K562 (cell line): Measurements from ENCODE around the gene HLCS. TPM values are rescaled to one million over a fixed set of nuclear protein-coding genes. Genes with fewer than 3 reads are reported as not detected.

Source experiments
- ATAC-seq: fragments of 200-7000 bp; cut with Tn5 transposase; 3 replicates; pipeline ENCODE4 v1.9.1; 2020; ENCODE audit warnings: moderate library complexity
- BruUV-seq: library from RNA; stranded (reverse); fragments of 400-500 nt; replicated peaks from 2 replicates; lab custom pipeline; 2021; lab: Mats Ljungman, UMichigan
- CTCF ChIA-PET: fragments of 300-600 bp; formaldehyde crosslinking; extraction: SDS; loops from one replicate; lab custom pipeline; 2021; ENCODE audit warnings: low intra/inter-chr PET ratio; lab: Yijun Ruan, JAX
- POLR2A ChIA-PET: fragments of 300-600, 350-650 bp; sonication (Branson Sonifier 250); formaldehyde crosslinking; extraction: SDS; loops from one replicate; lab custom pipeline; 2021; ENCODE audit warnings: antibody characterized with exemption, inconsistent platforms; lab: Yijun Ruan, JAX
- DNase-seq, 4 experiments: peaks; one replicate each; pipeline versions ENCODE4 v3.0.0 to v3.0.0-alpha.2; 2011 to 2018; ENCODE audit warnings: low spot score in 3 of 4, mixed read lengths in 3 of 4; ENCODE audit errors: extremely low read depth in 1 of 4
- FAIRE-seq: peaks from 2 replicates; lab custom pipeline; 2011; peaks lifted over from hg19 to GRCh38; lab: Jason Lieb, UNC
- H2AFZ ChIP-seq: 2 replicates; pipeline ENCODE4 v1.6.0; 2011; ENCODE audit warnings: low read depth, low read length, control low read depth, inconsistent platforms
- H3K27ac ChIP-seq: fragments of 200-600 bp; 3 replicates; pipeline ENCODE4 v1.8.0; 2011; ENCODE audit warnings: low read depth, mild to moderate bottlenecking, control low read depth, inconsistent platforms, low read length, moderate library complexity, mixed read lengths; ENCODE audit errors: extremely low read depth
- H3K27me3 ChIP-seq, 2 experiments: fragments of 300-600 bp in 1 of 2; 2 replicates in 1 of 2; 3 replicates in 1 of 2; pipeline versions ENCODE4 v1.6.0 to v1.8.0; 2011; ENCODE audit warnings: inconsistent platforms in 2 of 2, low read length in 2 of 2, mild to moderate bottlenecking in 1 of 2, mixed read lengths in 1 of 2, moderate library complexity in 1 of 2; ENCODE audit not compliant: control insufficient read depth in 2 of 2, insufficient read depth in 2 of 2
- H3K36me3 ChIP-seq: fragments of 300-600 bp; 3 replicates; pipeline ENCODE4 v1.8.0; 2011; ENCODE audit warnings: mild to moderate bottlenecking, low read length, inconsistent platforms; ENCODE audit not compliant: control insufficient read depth, insufficient read depth
- H3K4me1 ChIP-seq, 2 experiments: fragments of 200-600 bp in 1 of 2; replicated peaks in 1 of 2; 2 replicates in 1 of 2; 3 replicates in 1 of 2; pipeline versions ENCODE4 v1.5.1 to v1.8.0; 2011; ENCODE audit warnings: inconsistent platforms in 2 of 2, low read length in 2 of 2, mild to moderate bottlenecking in 1 of 2, mixed read lengths in 1 of 2, moderate library complexity in 1 of 2; ENCODE audit not compliant: control insufficient read depth in 2 of 2, insufficient read depth in 2 of 2
- H3K4me2 ChIP-seq: 2 replicates; pipeline ENCODE4 v1.6.1; 2011; ENCODE audit warnings: low read length, control low read depth, inconsistent platforms, mixed read lengths; ENCODE audit not compliant: insufficient read depth
- H3K4me3 ChIP-seq: fragments of 200-600 bp; sonication (generic), shearing (Covaris generic); 2 replicates; pipeline ENCODE4 v1.5.1; 2016; ENCODE audit warnings: control low read depth, inconsistent platforms
- H3K79me2 ChIP-seq: fragments of 200-600 bp; 3 replicates; pipeline ENCODE4 v1.8.0; 2011; ENCODE audit warnings: low read length, inconsistent platforms; ENCODE audit not compliant: control insufficient read depth, insufficient read depth
- H3K9ac ChIP-seq, 2 experiments: 2 replicates each; pipeline versions ENCODE4 v1.6.0 to v1.6.1; 2011; ENCODE audit warnings: low read depth in 2 of 2, low read length in 2 of 2, control low read depth in 1 of 2, inconsistent platforms in 1 of 2, mild to moderate bottlenecking in 1 of 2, mixed read lengths in 1 of 2; ENCODE audit not compliant: insufficient read depth in 1 of 2
- H3K9me1 ChIP-seq: one replicate; pipeline ENCODE4 v1.6.0; 2011; ENCODE audit warnings: inconsistent platforms, mild to moderate bottlenecking, low read length, moderate library complexity; ENCODE audit not compliant: control insufficient read depth, insufficient read depth
- H3K9me3 ChIP-seq: replicated peaks from 2 replicates; pipeline ENCODE4 v1.5.1; 2011; ENCODE audit warnings: low read depth, low read length, inconsistent platforms; ENCODE audit not compliant: control insufficient read depth, insufficient read depth
- H4K20me1 ChIP-seq: replicated peaks from 2 replicates; pipeline ENCODE4 v1.6.1; 2011; ENCODE audit warnings: low read length, inconsistent platforms, mixed read lengths; ENCODE audit not compliant: control insufficient read depth, insufficient read depth
- CTCF ChIP-seq, 3 experiments: IDR thresholded peaks in 2 of 3; conservative IDR thresholded peaks in 1 of 3; 2 replicates each; pipeline ENCODE4 v1.5.1; 2011 to 2012; ENCODE audit warnings: low read length in 3 of 3, mild to moderate bottlenecking in 3 of 3, control low read depth in 2 of 3, improper control_type of control experiment in 1 of 3, inconsistent platforms in 1 of 3, low read depth in 1 of 3, mixed read lengths in 1 of 3, moderate library complexity in 1 of 3; ENCODE audit not compliant: insufficient read depth in 2 of 3
- CXXC5 ChIP-seq: fragments of 250-450 bp; sonication (Bioruptor Pico); IDR thresholded peaks from 2 replicates; pipeline ENCODE4 v1.8.0; 2022; ENCODE audit warnings: inconsistent platforms, mild to moderate bottlenecking, moderate library complexity
- ESRRA ChIP-seq: fragments of 450-650 bp; IDR thresholded peaks from 2 replicates; pipeline ENCODE4 v1.6.1; 2014; ENCODE audit warnings: low read depth, mild to moderate bottlenecking, moderate library complexity, borderline replicate concordance
- KDM1A ChIP-seq, 2 experiments: fragments of 450-650 bp; IDR thresholded peaks; 2 replicates each; pipeline ENCODE4 v1.6.1; 2016; ENCODE audit warnings: mild to moderate bottlenecking in 2 of 2
- NFE2 ChIP-seq: IDR thresholded peaks from 2 replicates; pipeline ENCODE4 v1.6.1; 2014; ENCODE audit warnings: antibody characterized with exemption, low read depth
- POLR2G ChIP-seq: fragments of 200-400 bp; formaldehyde crosslinking; IDR thresholded peaks from 2 replicates; pipeline ENCODE4 v1.6.1; 2017; ENCODE audit warnings: low read depth, mild to moderate bottlenecking, antibody characterized with exemption, low read length, moderate library complexity
- RREB1 ChIP-seq: fragments of 250-450 bp; sonication (Bioruptor Pico); IDR thresholded peaks from 2 replicates; pipeline ENCODE4 v1.4.0; 2020
- SPI1 ChIP-seq: IDR thresholded peaks from 2 replicates; pipeline ENCODE4 v1.6.1; 2011; ENCODE audit warnings: low read depth, low read length, control low read depth, borderline replicate concordance
- ZKSCAN1 ChIP-seq: fragments of 150-350 bp; IDR thresholded peaks from 2 replicates; pipeline ENCODE4 v1.6.1; 2016; ENCODE audit warnings: low read depth, low read length
- WGBS: fragments of 100-300 bp; shearing (Covaris generic); methylation state at CpG from one replicate; pipeline ENCODE4 v1.1.6; 2016; ENCODE audit warnings: low coverage, mixed read lengths; ENCODE audit not compliant: insufficient coverage; ENCODE audit errors: missing lambda C conversion rate; 5-methylcytosine and 5-hydroxymethylcytosine counted together
- in situ Hi-C: fragments of 300-500 bp; cut with MboI; formaldehyde crosslinking; loops from 4 replicates; pipeline ENCODE4 v1.15.0; 2018; ENCODE audit warnings: inconsistent platforms, mixed read lengths
- intact Hi-C: fragments of 100-400 bp; cut with micrococcal nuclease; formaldehyde crosslinking; loops from 2 replicates; pipeline ENCODE4 v1.14.2; 2022
- polyA plus RNA-seq, 8 experiments: library from polyadenylated mRNA; depleted of rRNA in 4 of 8; stranded (reverse) in 5 of 8; unstranded in 3 of 8; fragments of >200 nt; fragmentation: Nextera tagmentation in 2 of 8; fragmentation: Illumina TruSeq in 1 of 8; extraction: Ambion mirVana in 2 of 8; extraction: Trizol in 1 of 8; gene quantifications; 2 replicates each; pipeline versions ENCODE4 v1.2.1 to v1.2.3, GENCODE V29; 2011 to 2014; ENCODE audit warnings: inconsistent platforms in 1 of 8, missing spikeins in 1 of 8
- total RNA-seq, 7 experiments: library from RNA; depleted of rRNA in 6 of 7; stranded (reverse); fragments of >200 nt in 6 of 7; fragmentation: Illumina TruSeq in 2 of 7; extraction: Trizol in 2 of 7; gene quantifications; 2 replicates each; pipeline versions ENCODE4 v1.2.1 to v1.2.3, GENCODE V29; 2011 to 2021; ENCODE audit warnings: low replicate concordance in 1 of 7

The HLCS gene
- total and polyA plus RNA-seq, 9 of the 15 experiments (the other 6 are each of a cell fraction or from before 2014, with no cell fraction given) = 3.0 to 21.5 (median 17.1) TPM

- TF ChIP-seq CXXC5 (CRISPR knock-in tag) (peak; percentile 86), ESRRA (no peak), SPI1 (no peak), ZKSCAN1 (no peak)
Observed at GRCh38 chr21:36966066-36966820, at the start of gene HLCS (continued).

GRCh38 chr21:37009740-37010341 is 43.4 kb upstream of the HLCS start:
- 0 out of 2 replicates have a peak, but pooled peaks cover 2% of the 10 kb centered on the region for H3K9me3 ChIP-seq
- intact Hi-C loops = loop anchor here (1.0 kb wide), 1 partner anchor 33 kb away; no protein-coding TSS in a partner anchor
- TF ChIP-seq KDM1A (IDR thresholded peaks at IDR 0.05) (0 out of 4 replicates have a peak, but pooled peaks of 1 of the 2 experiments have one; percentile 8), RREB1 (CRISPR knock-in tag) (0 out of 2 replicates have a peak, but pooled peaks have one; percentile 77), NFE2 (no peak), POLR2G (peak; percentile 47; the same call in 1 of the 2 replicates), CTCF (IDR thresholded peaks at IDR 0.05 in 2 of 3, conservative IDR thresholded peaks at IDR 0.05 in 1 of 3; ENCODE audit: insufficient read depth in 2 of 3, low read depth in 1 of 3, low read length in 3 of 3) (peak; percentile 97 to 99 (median 98))

More at GRCh38 chr21:37009740-37010341, 43.4 kb upstream of the HLCS start:
- H3K4me1 ChIP-seq = peaks cover 10 to 13% of the 10 kb centered on the region in 2 experiments; a peak in 4 of 5 replicates
- H3K79me2 ChIP-seq = no peaks in the 10 kb centered on the region
- no peaks in the 10 kb centered on the region for H3K36me3 ChIP-seq
- ChIA-PET CTCF (interaction anchor here (0.8 to 2.6 kb wide), 4 partner anchors 20 to 70 kb away, joined by 3 to 18 read pairs (median 9); no protein-coding TSS in a partner anchor), POLR2A (interaction anchor here (0.6 to 1.1 kb wide), 5 partner anchors 8 to 44 kb away, joined by 3 to 6 read pairs (median 4); no protein-coding TSS in a partner anchor)
- H3K27me3 ChIP-seq = peaks cover 2 to 4% of the 10 kb centered on the region in 2 experiments; a peak in 1 of 5 replicates
- ATAC-seq (peak; percentile 100), DNase-seq (peak; percentile 86 to 93 (median 90)), FAIRE-seq (peak; percentile 98)
- no TSS peak for BruUV-seq
- H2AFZ ChIP-seq = peak overlapping the region; percentile 99
- in situ Hi-C loops = no loop called here
- H4K20me1 ChIP-seq = no peaks in the 10 kb centered on the region
- H3K4me3 ChIP-seq = peak overlapping the region; percentile 39
- 10% methylated on average over 30 of the region's 30 CpGs for WGBS
- H3K9me1 ChIP-seq = no peaks in the 10 kb centered on the region
- H3K4me2 ChIP-seq = peak overlapping the region; percentile 91
- H3K9ac ChIP-seq = peak overlapping the region; percentile 49 to 89
- H3K27ac ChIP-seq = no peak overlapping the region; the same call in 2 of the 3 replicates
